HepG2 (cell line): ENCODE measurements around the gene KRT77. TPM values are rescaled to one million over a fixed set of nuclear protein-coding genes. Genes with fewer than 3 reads are reported as not detected.

Experiments used
- ATAC-seq: fragments of 200-7000 bp; cut with Tn5 transposase; 3 replicates; pipeline ENCODE4 v1.9.1; 2020; ENCODE audit warnings: mild to moderate bottlenecking, moderate library complexity
- BruUV-seq: library from RNA; stranded (reverse); fragments of 400-500 nt; replicated peaks from 2 replicates; lab custom pipeline; 2021; lab: Mats Ljungman, UMichigan
- CTCF ChIA-PET: fragments of 300-600 bp; formaldehyde crosslinking; extraction: SDS; loops from one replicate; lab custom pipeline; 2021; ENCODE audit warnings: low total read pairs, inconsistent platforms, low intra/inter-chr PET ratio; lab: Yijun Ruan, JAX
- POLR2A ChIA-PET: fragments of 350-600 bp; sonication (Branson Sonifier 250); formaldehyde crosslinking; loops from one replicate; lab custom pipeline; 2020; ENCODE audit warnings: antibody characterized with exemption, inconsistent platforms; lab: Yijun Ruan, JAX
- DNase-seq: peaks from one replicate; pipeline ENCODE4 v3.0.0-alpha.2; 2015; ENCODE audit warnings: low spot score
- FAIRE-seq: peaks from 3 replicates; lab custom pipeline; 2011; peaks lifted over from hg19 to GRCh38; lab: Jason Lieb, UNC
- H2AFZ ChIP-seq: one replicate; pipeline ENCODE4 v1.6.1; 2011; ENCODE audit warnings: low read length, inconsistent platforms
- H3K27ac ChIP-seq: fragments of 300-600 bp; 3 replicates; pipeline ENCODE4 v1.8.0; 2011; ENCODE audit warnings: mixed run types, mild to moderate bottlenecking, mixed read lengths, low read length, inconsistent platforms; ENCODE audit not compliant: insufficient read depth; ENCODE audit errors: extremely low read length
- H3K27me3 ChIP-seq, 2 experiments: fragments of 200-600 bp in 1 of 2; 2 replicates in 1 of 2; 3 replicates in 1 of 2; pipeline versions ENCODE4 v1.6.0 to v1.8.0; 2011; ENCODE audit warnings: low read length in 2 of 2, mild to moderate bottlenecking in 2 of 2, moderate library complexity in 2 of 2, inconsistent platforms in 1 of 2; ENCODE audit not compliant: insufficient read depth in 2 of 2, control insufficient read depth in 1 of 2
- H3K36me3 ChIP-seq, 2 experiments: fragments of 200-600 bp in 1 of 2; replicated peaks in 1 of 2; 2 replicates in 1 of 2; 3 replicates in 1 of 2; pipeline versions ENCODE4 v1.5.1 to v1.8.0; 2011; ENCODE audit warnings: low read length in 2 of 2, inconsistent platforms in 1 of 2; ENCODE audit not compliant: insufficient read depth in 2 of 2, control insufficient read depth in 1 of 2
- H3K4me1 ChIP-seq: 2 replicates; pipeline ENCODE4 v1.5.1; 2012; ENCODE audit warnings: low read length, inconsistent platforms; ENCODE audit not compliant: insufficient read depth
- H3K4me2 ChIP-seq: 2 replicates; pipeline ENCODE4 v1.6.0; 2011; ENCODE audit warnings: low read depth, low read length, inconsistent platforms
- H3K4me3 ChIP-seq, 3 experiments: fragments of 200-600 bp in 1 of 3; sonication (generic), shearing (Covaris generic) in 1 of 3; replicated peaks in 1 of 3; 2 replicates each; pipeline ENCODE4 v1.5.1; 2011 to 2016; ENCODE audit warnings: low read length in 3 of 3, inconsistent platforms in 2 of 3, low read depth in 2 of 3, mild to moderate bottlenecking in 2 of 3, control low read depth in 1 of 3, mixed read lengths in 1 of 3; ENCODE audit not compliant: insufficient read depth in 1 of 3
- H3K79me2 ChIP-seq: one replicate; pipeline ENCODE4 v1.6.1; 2011; ENCODE audit warnings: low read length, inconsistent platforms; ENCODE audit not compliant: insufficient read depth
- H3K9ac ChIP-seq: 2 replicates; pipeline ENCODE4 v1.6.0; 2011; ENCODE audit warnings: mild to moderate bottlenecking, low read depth, low read length, inconsistent platforms; ENCODE audit not compliant: insufficient read depth
- H3K9me3 ChIP-seq: 2 replicates; pipeline ENCODE4 v1.5.1; 2012; ENCODE audit warnings: mild to moderate bottlenecking, low read length
- H4K20me1 ChIP-seq: 2 replicates; pipeline ENCODE4 v1.6.0; 2011; ENCODE audit warnings: inconsistent platforms, mild to moderate bottlenecking, low read length, moderate library complexity; ENCODE audit not compliant: insufficient read depth
- FOXO4 ChIP-seq: sonication (generic); formaldehyde crosslinking; conservative IDR thresholded peaks from 2 replicates; pipeline ENCODE4 v1.8.1; 2023; ENCODE audit warnings: missing genetic modification reagents
- GABPB1 ChIP-seq: IDR thresholded peaks from 2 replicates; pipeline ENCODE4 v1.6.1; 2016; ENCODE audit warnings: mild to moderate bottlenecking, missing genetic modification reagents, moderate library complexity, missing compliant biosample characterization
- HMG20A ChIP-seq: IDR thresholded peaks from 2 replicates; pipeline ENCODE4 v1.6.1; 2016; ENCODE audit warnings: borderline replicate concordance
- NFATC3 ChIP-seq: sonication (generic); formaldehyde crosslinking; IDR thresholded peaks from 2 replicates; pipeline ENCODE4 v1.5.1; 2020; ENCODE audit warnings: mild to moderate bottlenecking, missing genetic modification reagents
- RCOR2 ChIP-seq: IDR thresholded peaks from 2 replicates; pipeline ENCODE4 v1.6.1; 2016; ENCODE audit warnings: missing biosample characterization, missing genetic modification reagents
- REST ChIP-seq, 2 experiments: IDR thresholded peaks; 2 replicates each; pipeline ENCODE4 v1.6.1; 2011 to 2012; ENCODE audit warnings: low read length in 2 of 2, borderline replicate concordance in 1 of 2, low read depth in 1 of 2, mild to moderate bottlenecking in 1 of 2, moderate library complexity in 1 of 2
- SIX4 ChIP-seq: sonication (generic); formaldehyde crosslinking; IDR thresholded peaks from 2 replicates; pipeline ENCODE4 v1.4.0; 2020; ENCODE audit warnings: missing genetic modification reagents
- SMAD3 ChIP-seq: sonication (generic); formaldehyde crosslinking; IDR thresholded peaks from 2 replicates; pipeline ENCODE4 v1.4.0; 2020; ENCODE audit warnings: missing genetic modification reagents
- ZNF205 ChIP-seq: IDR thresholded peaks from 2 replicates; pipeline ENCODE4 v1.6.1; 2018; ENCODE audit warnings: missing biosample characterization, missing genetic modification reagents
- ZNF703 ChIP-seq: sonication (generic); formaldehyde crosslinking; IDR thresholded peaks from 2 replicates; pipeline ENCODE4 v1.5.1; 2020; ENCODE audit warnings: missing genetic modification reagents, mild to moderate bottlenecking, moderate library complexity, borderline replicate concordance
- ZNF772 ChIP-seq: sonication (generic); formaldehyde crosslinking; IDR thresholded peaks from 2 replicates; pipeline ENCODE4 v1.5.0; 2020; ENCODE audit warnings: mild to moderate bottlenecking, missing genetic modification reagents
- ZNF816 ChIP-seq: sonication (generic); formaldehyde crosslinking; IDR thresholded peaks from 2 replicates; pipeline ENCODE4 v1.8.0; 2022; ENCODE audit warnings: missing genetic modification reagents, mild to moderate bottlenecking, borderline replicate concordance
- WGBS: methylation state at CpG from one replicate; pipeline ENCODE4 v1.1.6; 2017; ENCODE audit warnings: low lambda C conversion rate; 5-methylcytosine and 5-hydroxymethylcytosine counted together
- in situ Hi-C: cut with HindIII; loops from 2 replicates; pipeline ENCODE4 v1.10.0; 2017; ENCODE audit warnings: low pct_unique_long_range_greater_than_20kb; ENCODE audit not compliant: extremely low pct_ligation_motif_present
- intact Hi-C: fragments of 100-400 bp; cut with micrococcal nuclease; formaldehyde crosslinking; loops from one replicate; pipeline ENCODE4 v1.10.0; 2022; ENCODE audit not compliant: unreplicated experiment
- polyA plus RNA-seq, 8 experiments: library from polyadenylated mRNA; depleted of rRNA in 3 of 8; stranded (reverse) in 7 of 8; unstranded in 1 of 8; fragments of >200 nt; fragmentation: Illumina TruSeq in 4 of 8; extraction: Trizol in 4 of 8; gene quantifications; 2 replicates each; pipeline versions ENCODE4 v1.2.1 to v1.2.3, GENCODE V29; 2011 to 2016; ENCODE audit warnings: low read depth in 4 of 8, missing spikeins in 1 of 8, mixed read lengths in 1 of 8; ENCODE audit not compliant: insufficient read depth in 1 of 8
- total RNA-seq, 5 experiments: library from RNA; depleted of rRNA; stranded (reverse); fragments of >200 nt; fragmentation: Illumina TruSeq; extraction: Trizol; gene quantifications; 2 replicates each; pipeline ENCODE4 v1.2.3, GENCODE V29; 2016; ENCODE audit warnings: low read depth in 1 of 5
- TF ChIP-seq, protein P1 (sequence below): sonication (generic); formaldehyde crosslinking; IDR thresholded peaks from 2 replicates; pipeline ENCODE4 v1.4.0; 2020; ENCODE audit warnings: missing genetic modification reagents

The KRT77 gene
- total and polyA plus RNA-seq, 2 of the 13 experiments (the other 11 are each of a cell fraction or from before 2014, with no cell fraction given), result not detected

- Histone ChIP-seq H3K4me2 (no peak overlapping the region), H3K36me3 (no peaks in the 10 kb centered on the region), H3K4me3 (no peak overlapping the region), H3K27ac (no peak overlapping the region), H3K9me3 (no peaks in the 10 kb centered on the region), H3K79me2 (no peaks in the 10 kb centered on the region), H4K20me1 (no peaks in the 10 kb centered on the region), H3K4me1 (no peaks in the 10 kb centered on the region), H3K27me3 (peaks cover 0 to 25% of the 10 kb centered on the region in 2 experiments; a peak in 3 of 5 replicates), H2AFZ (no peak overlapping the region), H3K9ac (no peak overlapping the region)
- no peak for FAIRE-seq
- no peak for ATAC-seq
- POLR2A ChIA-PET, result no interaction called here
- intact Hi-C loops (no loop called here), in situ Hi-C loops (no loop called here)
- CTCF ChIA-PET, result no interaction called here
- BruUV-seq, result no TSS peak
- TF ChIP-seq ZNF772 (no peak), ZNF205 (CRISPR knock-in tag) (no peak), SMAD3 (CRISPR knock-in tag) (no peak)
- no peak for DNase-seq
- 0% methylated on average over 1 of the region's 3 CpGs for WGBS
These were observed 21.1 kb upstream of the KRT77 start for GRCh38 chr12:52724384-52724783.

DNA sequence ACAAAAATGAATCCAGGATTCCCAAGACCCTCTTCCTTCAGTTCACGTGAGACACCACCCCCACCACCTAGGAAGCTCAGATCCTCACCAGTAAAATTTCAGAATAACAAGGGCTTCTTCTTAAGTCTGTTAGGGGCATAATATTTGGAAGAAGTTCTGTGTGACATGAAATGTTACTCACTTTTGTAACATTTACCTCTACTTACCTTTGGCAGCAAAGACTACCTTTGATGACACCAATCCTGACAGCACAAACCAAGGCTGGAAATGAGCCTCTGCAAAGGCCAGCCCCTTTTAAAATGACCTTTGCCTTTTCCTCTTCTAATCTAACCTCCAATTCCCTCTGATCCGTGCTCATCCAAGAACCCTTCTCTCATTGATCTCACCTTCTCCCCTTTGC is 19.4 kb upstream of the KRT77 start:
- WGBS, result 2% methylated on average over 2 of the region's 2 CpGs
- FAIRE-seq, result no peak
- Histone ChIP-seq H3K36me3 (no peaks in the 10 kb centered on the region), H3K9me3 (no peaks in the 10 kb centered on the region), H4K20me1 (no peaks in the 10 kb centered on the region), H3K9ac (no peak overlapping the region), H2AFZ (no peak overlapping the region), H3K27me3 (peaks cover 0 to 26% of the 10 kb centered on the region in 2 experiments; a peak in 1 of 5 replicates), H3K4me3 (no peak overlapping the region), H3K4me1 (no peaks in the 10 kb centered on the region), H3K27ac (no peak overlapping the region), H3K4me2 (no peak overlapping the region), H3K79me2 (no peaks in the 10 kb centered on the region)
- no peak for DNase-seq
- no peak for ATAC-seq
- in situ Hi-C loops (no loop called here), intact Hi-C loops (no loop called here)
- CTCF ChIA-PET, result no interaction called here
- no TSS peak for BruUV-seq
- POLR2A ChIA-PET, result no interaction called here
- TF ChIP-seq RCOR2 (CRISPR knock-in tag) (no peak), ZNF816 (CRISPR knock-in tag) (no peak), FOXO4 (CRISPR knock-in tag) (no peak), NFATC3 (CRISPR knock-in tag) (no peak), SIX4 (CRISPR knock-in tag) (no peak), GABPB1 (CRISPR knock-in tag) (no peak), HMG20A (CRISPR knock-in tag) (no peak), REST (IDR thresholded peaks at IDR 0.05; ENCODE audit: borderline replicate concordance in 1 of 2, low read depth in 1 of 2, low read length in 2 of 2) (no peak), ZNF703 (CRISPR knock-in tag) (no peak)
- TF ChIP-seq, protein P1, sequence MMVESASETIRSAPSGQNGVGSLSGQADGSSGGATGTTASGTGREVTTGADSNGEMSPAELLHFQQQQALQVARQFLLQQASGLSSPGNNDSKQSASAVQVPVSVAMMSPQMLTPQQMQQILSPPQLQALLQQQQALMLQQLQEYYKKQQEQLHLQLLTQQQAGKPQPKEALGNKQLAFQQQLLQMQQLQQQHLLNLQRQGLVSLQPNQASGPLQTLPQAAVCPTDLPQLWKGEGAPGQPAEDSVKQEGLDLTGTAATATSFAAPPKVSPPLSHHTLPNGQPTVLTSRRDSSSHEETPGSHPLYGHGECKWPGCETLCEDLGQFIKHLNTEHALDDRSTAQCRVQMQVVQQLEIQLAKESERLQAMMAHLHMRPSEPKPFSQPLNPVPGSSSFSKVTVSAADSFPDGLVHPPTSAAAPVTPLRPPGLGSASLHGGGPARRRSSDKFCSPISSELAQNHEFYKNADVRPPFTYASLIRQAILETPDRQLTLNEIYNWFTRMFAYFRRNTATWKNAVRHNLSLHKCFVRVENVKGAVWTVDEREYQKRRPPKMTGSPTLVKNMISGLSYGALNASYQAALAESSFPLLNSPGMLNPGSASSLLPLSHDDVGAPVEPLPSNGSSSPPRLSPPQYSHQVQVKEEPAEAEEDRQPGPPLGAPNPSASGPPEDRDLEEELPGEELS (CRISPR knock-in tag), result no peak
